Measurements from ENCODE around the gene DCHS2. TPM values are rescaled to one million over a fixed set of nuclear protein-coding genes. Genes with fewer than 3 reads are reported as not detected.
A peak's percentile ranks its signal among the peaks of the same experiment; 100 is the strongest.

DCHS2 gene
- total RNA-seq, 2 experiments from 2014 or later = not detected

- ChIA-PET POLR2A (no interaction called here), CTCF (no interaction called here)
- no peaks in the 10 kb centered on the region for H3K36me3 Mint-ChIP-seq (ENCODE audit: low read depth)
- H3K4me1 Mint-ChIP-seq = no peaks in the 10 kb centered on the region
- no peak for DNase-seq
- H3K4me3 Mint-ChIP-seq = no peak overlapping the region
- H3K9me3 Mint-ChIP-seq = no peaks in the 10 kb centered on the region
- H3K27ac Mint-ChIP-seq = no peak overlapping the region
- peaks cover 14% of the 10 kb centered on the region for H3K27me3 Mint-ChIP-seq
Observed at GRCh38 chr4:154384012-154384411, 107.6 kb downstream of the DCHS2 start.

GRCh38 chr4:154376486-154376885 is 115.1 kb downstream of the DCHS2 start:
- no peaks in the 10 kb centered on the region for H3K4me1 Mint-ChIP-seq
- H3K4me3 Mint-ChIP-seq = no peak overlapping the region
- CTCF ChIA-PET = interaction anchor here (0.6 kb wide), 1 partner anchor 119 kb away, joined by 3 read pairs; no protein-coding TSS in a partner anchor
- POLR2A ChIA-PET = no interaction called here
- H3K27me3 Mint-ChIP-seq = peaks cover 25% of the 10 kb centered on the region
- H3K36me3 Mint-ChIP-seq (ENCODE audit: low read depth) = no peaks in the 10 kb centered on the region
- no peak for DNase-seq
- no peak overlapping the region for H3K27ac Mint-ChIP-seq
- no peaks in the 10 kb centered on the region for H3K9me3 Mint-ChIP-seq

- H3K36me3 Mint-ChIP-seq (ENCODE audit: low read depth) = no peaks in the 10 kb centered on the region
- no peak for DNase-seq
- H3K9me3 Mint-ChIP-seq = no peaks in the 10 kb centered on the region
- CTCF ChIA-PET = interaction anchor here (0.6 kb wide), 1 partner anchor 113 kb away, joined by 3 read pairs; no protein-coding TSS in a partner anchor
- peaks cover 23% of the 10 kb centered on the region for H3K27me3 Mint-ChIP-seq
- POLR2A ChIA-PET = no interaction called here
- H3K4me3 Mint-ChIP-seq = peak overlapping the region; percentile 9
- peak overlapping the region; percentile 80 for H3K27ac Mint-ChIP-seq
- peaks cover 18% of the 10 kb centered on the region for H3K4me1 Mint-ChIP-seq
Observed at GRCh38 chr4:154368060-154368459, 123.5 kb downstream of the DCHS2 start.

- CTCF ChIA-PET = interaction anchor here (0.6 kb wide), 1 partner anchor 113 kb away, joined by 3 read pairs; no protein-coding TSS in a partner anchor
Observed at GRCh38 chr4:154367659-154368058, 123.9 kb downstream of the DCHS2 start.

GRCh38 chr4:154366956-154367355 is 124.6 kb downstream of the DCHS2 start:
- Mint-ChIP-seq H3K4me3 (no peak overlapping the region), H3K36me3 (ENCODE audit: low read depth) (no peaks in the 10 kb centered on the region), H3K27ac (peak overlapping the region; percentile 52), H3K27me3 (peaks cover 26% of the 10 kb centered on the region), H3K9me3 (no peaks in the 10 kb centered on the region), H3K4me1 (peaks cover 27% of the 10 kb centered on the region)
- DNase-seq = no peak
- ChIA-PET CTCF (no interaction called here), POLR2A (no interaction called here)

More at GRCh38 chr4:154367659-154368058, 123.9 kb downstream of the DCHS2 start:
- peaks cover 20% of the 10 kb centered on the region for H3K4me1 Mint-ChIP-seq
- H3K27me3 Mint-ChIP-seq = peaks cover 25% of the 10 kb centered on the region
- POLR2A ChIA-PET = no interaction called here
- peak overlapping the region; percentile 35 for H3K4me3 Mint-ChIP-seq
- no peak for DNase-seq
- H3K27ac Mint-ChIP-seq = peak overlapping the region; percentile 80
- H3K9me3 Mint-ChIP-seq = no peaks in the 10 kb centered on the region
- H3K36me3 Mint-ChIP-seq (ENCODE audit: low read depth) = no peaks in the 10 kb centered on the region

- H3K27ac Mint-ChIP-seq = no peak overlapping the region
- ChIA-PET CTCF (no interaction called here), POLR2A (no interaction called here)
- H3K4me3 Mint-ChIP-seq = no peak overlapping the region
- DNase-seq = no peak
- H3K27me3 Mint-ChIP-seq = peaks cover 13% of the 10 kb centered on the region
- H3K4me1 Mint-ChIP-seq = peaks cover 44% of the 10 kb centered on the region
- H3K36me3 Mint-ChIP-seq (ENCODE audit: low read depth) = no peaks in the 10 kb centered on the region
- no peaks in the 10 kb centered on the region for H3K9me3 Mint-ChIP-seq
Observed at GRCh38 chr4:154364066-154364845, 127.3 kb downstream of the DCHS2 start.

- H3K9me3 Mint-ChIP-seq = no peaks in the 10 kb centered on the region
- POLR2A ChIA-PET = interaction anchor here (0.6 kb wide), 1 partner anchor 1060 kb away, joined by 6 read pairs; no protein-coding TSS in a partner anchor
- H3K4me3 Mint-ChIP-seq = peak overlapping the region; percentile 5
- peaks cover 14% of the 10 kb centered on the region for H3K27me3 Mint-ChIP-seq
- no peaks in the 10 kb centered on the region for H3K36me3 Mint-ChIP-seq (ENCODE audit: low read depth)
- peaks cover 26% of the 10 kb centered on the region for H3K4me1 Mint-ChIP-seq
- CTCF ChIA-PET = interaction anchor here (0.8 kb wide), 1 partner anchor 12 kb away, joined by 3 read pairs; no protein-coding TSS in a partner anchor
- peak; percentile 66 for DNase-seq
- peak overlapping the region; percentile 55 for H3K27ac Mint-ChIP-seq
Observed at GRCh38 chr4:154361450-154361849, 130.1 kb downstream of the DCHS2 start.

GRCh38 chr4:154360491-154360890 is 131.1 kb downstream of the DCHS2 start:
- CTCF ChIA-PET = interaction anchor here (0.8 kb wide), 1 partner anchor 11 kb away, joined by 3 read pairs; no protein-coding TSS in a partner anchor
- POLR2A ChIA-PET = no interaction called here

GRCh38 chr4:154354883-154355282 is 136.7 kb downstream of the DCHS2 start:
- Mint-ChIP-seq H3K4me1 (no peaks in the 10 kb centered on the region), H3K36me3 (ENCODE audit: low read depth) (no peaks in the 10 kb centered on the region), H3K27me3 (peaks cover 22% of the 10 kb centered on the region), H3K27ac (no peak overlapping the region), H3K9me3 (no peaks in the 10 kb centered on the region), H3K4me3 (no peak overlapping the region)
- ChIA-PET POLR2A (no interaction called here), CTCF (no interaction called here)
- no peak for DNase-seq

More at GRCh38 chr4:154360491-154360890, 131.1 kb downstream of the DCHS2 start:
- DNase-seq = no peak
- H3K4me3 Mint-ChIP-seq = no peak overlapping the region
- H3K36me3 Mint-ChIP-seq (ENCODE audit: low read depth) = no peaks in the 10 kb centered on the region
- H3K27me3 Mint-ChIP-seq = peaks cover 14% of the 10 kb centered on the region
- no peaks in the 10 kb centered on the region for H3K9me3 Mint-ChIP-seq
- no peak overlapping the region for H3K27ac Mint-ChIP-seq
- peaks cover 26% of the 10 kb centered on the region for H3K4me1 Mint-ChIP-seq

GRCh38 chr4:154349829-154350228 is 141.8 kb downstream of the DCHS2 start:
- Mint-ChIP-seq H3K27me3 (peaks cover 26% of the 10 kb centered on the region), H3K9me3 (no peaks in the 10 kb centered on the region), H3K4me1 (peaks cover 7% of the 10 kb centered on the region), H3K27ac (no peak overlapping the region), H3K36me3 (ENCODE audit: low read depth) (no peaks in the 10 kb centered on the region), H3K4me3 (no peak overlapping the region)
- ChIA-PET CTCF (interaction anchor here (1.0 kb wide), 1 partner anchor 11 kb away, joined by 3 read pairs; no protein-coding TSS in a partner anchor), POLR2A (no interaction called here)
- no peak for DNase-seq

GRCh38 chr4:154348657-154349056 is 142.9 kb downstream of the DCHS2 start:
- Mint-ChIP-seq H3K4me3 (no peak overlapping the region), H3K9me3 (no peaks in the 10 kb centered on the region), H3K4me1 (peaks cover 7% of the 10 kb centered on the region), H3K36me3 (ENCODE audit: low read depth) (no peaks in the 10 kb centered on the region), H3K27ac (no peak overlapping the region), H3K27me3 (peaks cover 24% of the 10 kb centered on the region)
- ChIA-PET POLR2A (no interaction called here), CTCF (no interaction called here)
- DNase-seq = no peak

- no peak for DNase-seq
- Mint-ChIP-seq H3K27ac (no peak overlapping the region), H3K27me3 (peaks cover 13% of the 10 kb centered on the region), H3K9me3 (no peaks in the 10 kb centered on the region), H3K4me1 (peaks cover 7% of the 10 kb centered on the region), H3K36me3 (ENCODE audit: low read depth) (no peaks in the 10 kb centered on the region), H3K4me3 (no peak overlapping the region)
- ChIA-PET POLR2A (no interaction called here), CTCF (no interaction called here)
Observed at GRCh38 chr4:154345359-154345758, 146.2 kb downstream of the DCHS2 start.

GRCh38 chr4:154344686-154345085 is 146.9 kb downstream of the DCHS2 start:
- Mint-ChIP-seq H3K27ac (no peak overlapping the region), H3K9me3 (no peaks in the 10 kb centered on the region), H3K27me3 (peaks cover 12% of the 10 kb centered on the region), H3K4me3 (no peak overlapping the region), H3K4me1 (peaks cover 7% of the 10 kb centered on the region), H3K36me3 (ENCODE audit: low read depth) (no peaks in the 10 kb centered on the region)
- DNase-seq = no peak
- CTCF ChIA-PET = no interaction called here
- POLR2A ChIA-PET = no interaction called here

Measured in activated CD4-positive, alpha-beta T cell treated with anti-CD3 and anti-CD28 coated beads, Interleukin-2, amount 10 ng/mL, durations not matched to agents 7 days and 5 days (primary cell).